Measurements from ENCODE around the gene RRM1. TPM values are rescaled to one million over a fixed set of nuclear protein-coding genes. Genes with fewer than 3 reads are reported as not detected.

The RRM1 gene
- total RNA-seq, 1 experiment from 2014 or later: 138 TPM

GRCh38 chr11:4072668-4073285 lies 21.8 kb upstream of the RRM1 start:
- no peak overlapping the region for H3K56ac ChIP-seq (ENCODE audit: insufficient read length, low read depth, low read length)
- Mint-ChIP-seq H3K36me3 (ENCODE audit: insufficient read depth in 1 of 3, low read depth in 3 of 3) (no peaks in the 10 kb centered on the region), H3K27ac (no peak overlapping the region), H3K4me3 (no peak overlapping the region), H3K4me1 (peaks cover 4% of the 10 kb centered on the region in 2 experiments; a peak in 2 of 4 replicates), H3K9me3 (no peaks in the 10 kb centered on the region), H3K27me3 (ENCODE audit: low read depth) (no peaks in the 10 kb centered on the region; the same call in 1 of the 2 replicates)
- H3K4ac ChIP-seq (ENCODE audit: low read depth, low read length): no peak overlapping the region
- no peaks in the 10 kb centered on the region for H3K27me3 ChIP-seq (ENCODE audit: insufficient read depth, low read length)
- H3T11ph ChIP-seq (ENCODE audit: low read length): no peak overlapping the region
- no peaks in the 10 kb centered on the region for H4K20me1 ChIP-seq (ENCODE audit: control insufficient read depth, insufficient read depth, insufficient read length)
- H2BK12ac ChIP-seq (ENCODE audit: insufficient read length, low read depth, low read length): no peak overlapping the region
- H2AFZ ChIP-seq (ENCODE audit: low read length): no peak overlapping the region
- H3K27ac ChIP-seq (ENCODE audit: insufficient read length, low read depth, low read length): no peak overlapping the region
- no peaks in the 10 kb centered on the region for H3K23me2 ChIP-seq (ENCODE audit: insufficient read length, low read depth, low read length, poor library complexity, severe bottlenecking)
- DNase-seq: peak; percentile 50
- H4K5ac ChIP-seq (ENCODE audit: insufficient read length, low read depth, low read length): no peak overlapping the region
- H3K79me1 ChIP-seq (ENCODE audit: insufficient read depth, low read depth, low read length, poor library complexity, severe bottlenecking): no peaks in the 10 kb centered on the region
- H4K91ac ChIP-seq (ENCODE audit: insufficient read length, low read depth, low read length): no peak overlapping the region
- TF ChIP-seq CTCF (conservative IDR thresholded peaks at IDR 0.05): peak; percentile 88
- no peak overlapping the region for H2BK120ac ChIP-seq (ENCODE audit: low read depth, low read length, poor library complexity, severe bottlenecking)
- no peaks in the 10 kb centered on the region for H3K4me1 ChIP-seq (ENCODE audit: insufficient read depth, low read length)
- H3K18ac ChIP-seq (ENCODE audit: insufficient read length, low read depth, low read length): no peak overlapping the region
- no CpG with 5 or more reads among the region's 4 CpGs for WGBS (ENCODE audit: extremely low coverage, insufficient read length, low lambda C conversion rate)
- H4K8ac ChIP-seq (replicated peaks; ENCODE audit: insufficient read length, low read depth, low read length): no peak overlapping the region
- no peak overlapping the region for H2AK5ac ChIP-seq (ENCODE audit: insufficient read length, low read length)
- no peak overlapping the region for H3K9ac ChIP-seq (ENCODE audit: extremely low read depth, insufficient read length, low read length)
- no peak overlapping the region for H3K4me2 ChIP-seq (ENCODE audit: insufficient read depth, insufficient read length, low read length)
- no peak overlapping the region for H3K14ac ChIP-seq (ENCODE audit: insufficient read depth, low read length)
- H3K9me3 ChIP-seq (ENCODE audit: control insufficient read depth, low read depth, low read length): no peaks in the 10 kb centered on the region
- no peak overlapping the region for H3K23ac ChIP-seq (ENCODE audit: insufficient read length, low read depth, low read length)
- H2BK15ac ChIP-seq (ENCODE audit: low read depth, low read length): no peak overlapping the region
- H3K79me2 ChIP-seq (ENCODE audit: insufficient read depth, low read length): no peaks in the 10 kb centered on the region
- H2BK5ac ChIP-seq (ENCODE audit: insufficient read length, low read length): no peak overlapping the region
- no peak overlapping the region for H2BK20ac ChIP-seq (ENCODE audit: low read depth, low read length, poor library complexity, severe bottlenecking)
